ELR (cell line): ENCODE results near the gene TRIM60.
"Not testable (repeated sequence)": the region's sequence is repeated elsewhere in the genome, so short reads cannot be mapped to it uniquely, and the experiment has no call there.

ENCODE experiments used
- DNase-seq: peaks from one replicate; pipeline ENCODE4 v3.0.0-alpha.2; 2015; ENCODE audit warnings: low read depth

Gene TRIM60

DNA sequence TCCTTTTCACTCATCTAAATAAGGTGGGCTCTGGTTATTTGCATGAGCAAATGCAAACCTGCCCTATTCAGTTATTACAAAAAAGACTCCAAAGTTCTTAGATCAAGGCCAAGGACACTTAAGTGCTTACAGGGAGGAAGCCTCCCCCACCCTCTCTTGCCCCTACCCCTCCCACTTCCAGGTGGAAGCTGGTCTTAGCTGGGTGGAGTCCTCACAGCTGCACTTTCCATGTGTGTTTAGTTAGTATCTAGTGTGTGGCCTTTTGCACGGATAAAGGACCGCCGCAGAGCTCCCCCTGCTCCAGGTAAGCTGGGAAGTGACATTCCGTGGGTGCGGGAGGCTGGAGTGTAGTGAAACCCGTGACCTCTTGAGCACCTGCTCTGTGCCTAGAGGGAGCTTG, 21.8 kb downstream of the TRIM60 start, which contains the start of gene TRIM75:
TSS of gene TRIM75 (plus strand) at position 222 of the 400 bp plus-strand sequence. CDS start 5,282 bp downstream, outside the sequence.
- no peak for DNase-seq

DNA sequence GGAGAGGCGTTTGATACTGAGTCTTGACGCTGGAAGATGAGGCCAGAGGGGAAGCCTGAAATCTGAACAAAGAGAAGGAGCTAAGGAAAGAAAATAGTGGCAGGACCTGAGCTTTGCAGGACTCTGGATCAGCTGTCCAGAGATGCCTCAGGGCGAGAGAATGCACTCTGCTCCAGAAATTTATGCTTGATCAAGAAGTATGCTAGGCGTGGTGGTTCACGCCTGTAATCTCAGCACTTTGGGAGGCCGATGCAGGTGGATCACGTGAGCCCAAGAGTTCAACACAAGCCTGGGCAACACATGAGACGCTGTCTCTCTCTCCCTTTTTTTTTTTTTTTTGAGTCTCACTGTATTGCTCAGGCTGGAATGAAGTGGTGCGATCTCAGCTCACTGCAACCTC, 23.8 kb downstream of the TRIM60 start:
- DNase-seq = no peak

DNA sequence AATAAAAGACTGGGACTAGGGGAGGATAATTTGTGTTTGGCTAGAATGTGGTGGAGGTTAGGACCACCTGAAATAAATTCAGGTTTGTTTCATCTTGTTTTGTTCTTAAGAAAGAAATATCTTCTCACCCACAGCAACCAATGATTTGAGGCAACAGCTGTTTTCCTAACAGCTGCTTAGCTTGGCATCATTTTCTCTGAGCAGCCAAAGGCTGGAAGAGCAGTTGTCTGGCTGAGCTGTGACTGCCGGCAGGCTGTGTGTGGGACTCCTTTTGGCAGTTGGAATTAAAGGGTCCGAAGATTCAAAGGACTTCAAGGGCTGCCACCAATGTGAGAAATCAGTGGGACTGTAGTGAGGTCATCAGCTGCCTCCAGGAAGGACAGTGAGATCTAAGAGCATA, 26.9 kb downstream of the TRIM60 start:
- DNase-seq = no peak

DNA sequence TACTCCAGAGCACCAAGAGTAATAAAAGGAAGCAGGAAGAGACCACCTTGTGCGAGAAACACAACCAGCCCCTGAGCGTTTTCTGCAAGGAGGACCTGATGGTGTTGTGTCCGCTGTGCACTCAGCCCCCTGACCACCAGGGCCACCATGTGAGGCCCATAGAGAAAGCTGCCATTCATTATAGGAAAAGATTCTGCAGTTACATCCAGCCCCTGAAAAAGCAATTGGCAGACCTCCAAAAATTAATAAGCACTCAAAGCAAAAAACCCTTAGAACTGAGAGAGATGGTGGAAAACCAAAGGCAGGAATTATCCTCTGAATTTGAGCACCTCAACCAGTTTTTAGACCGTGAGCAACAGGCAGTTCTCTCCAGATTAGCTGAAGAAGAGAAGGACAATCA, 27.6 kb downstream of the TRIM60 start:
- no peak for DNase-seq

DNA sequence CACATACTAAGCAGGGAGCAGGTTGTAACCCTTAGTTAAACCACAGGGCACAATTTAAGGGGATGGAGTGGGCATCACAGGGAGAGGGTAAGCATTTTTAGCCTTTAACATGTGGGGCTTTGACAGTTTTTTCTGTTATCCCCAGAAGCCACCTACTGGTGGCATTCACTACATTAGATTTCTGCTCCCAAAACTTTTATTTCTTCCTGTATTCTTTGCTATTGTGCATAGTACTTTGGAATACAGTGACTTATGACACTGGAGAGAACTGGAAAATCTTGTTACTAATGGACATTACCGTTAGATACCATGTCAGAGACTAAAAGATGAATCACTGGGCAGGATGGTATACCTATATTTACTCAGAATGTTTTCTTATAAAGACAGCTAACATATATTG, 29.1 kb downstream of the TRIM60 start:
- DNase-seq = no peak

DNA sequence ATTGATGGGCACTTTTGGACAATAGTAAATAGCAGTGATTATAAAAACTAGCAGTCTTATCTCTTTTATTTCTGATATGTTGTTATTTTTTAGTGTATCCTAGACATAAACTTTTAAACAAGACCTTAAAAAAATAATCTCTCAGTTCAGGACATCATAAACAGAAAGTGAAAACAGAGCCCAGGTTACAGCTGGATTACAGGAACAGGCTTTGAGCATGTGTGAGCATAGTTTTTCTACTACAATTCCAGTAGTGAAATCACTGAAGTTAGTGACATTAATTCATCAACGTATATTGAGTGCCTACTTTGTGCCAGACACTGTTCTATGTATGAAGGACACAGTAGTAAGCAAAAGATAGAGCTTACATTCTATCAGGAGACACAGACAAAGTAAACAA, 38.8 kb downstream of the TRIM60 start:
- DNase-seq = no peak

DNA sequence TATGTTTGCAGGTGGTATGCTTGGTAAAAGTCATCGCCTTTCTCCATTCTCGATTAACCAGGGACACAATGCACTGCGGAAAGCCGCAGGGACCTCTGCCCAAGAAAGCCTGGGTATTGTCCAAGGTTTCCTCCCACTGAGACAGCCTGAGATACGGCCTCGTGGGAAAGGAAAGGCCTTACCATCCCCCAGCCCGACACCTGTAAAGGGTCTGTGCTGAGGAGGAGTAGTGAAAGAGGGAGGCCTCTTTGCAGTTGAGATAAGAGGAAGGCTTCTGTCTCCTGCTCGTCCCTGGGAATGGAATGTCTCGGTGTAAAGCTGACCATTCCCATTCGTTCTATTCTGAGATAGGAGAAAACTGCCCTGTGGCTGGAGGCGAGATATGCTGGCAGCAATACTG, 41.5 kb downstream of the TRIM60 start:
- DNase-seq = not testable (repeated sequence)

DNA sequence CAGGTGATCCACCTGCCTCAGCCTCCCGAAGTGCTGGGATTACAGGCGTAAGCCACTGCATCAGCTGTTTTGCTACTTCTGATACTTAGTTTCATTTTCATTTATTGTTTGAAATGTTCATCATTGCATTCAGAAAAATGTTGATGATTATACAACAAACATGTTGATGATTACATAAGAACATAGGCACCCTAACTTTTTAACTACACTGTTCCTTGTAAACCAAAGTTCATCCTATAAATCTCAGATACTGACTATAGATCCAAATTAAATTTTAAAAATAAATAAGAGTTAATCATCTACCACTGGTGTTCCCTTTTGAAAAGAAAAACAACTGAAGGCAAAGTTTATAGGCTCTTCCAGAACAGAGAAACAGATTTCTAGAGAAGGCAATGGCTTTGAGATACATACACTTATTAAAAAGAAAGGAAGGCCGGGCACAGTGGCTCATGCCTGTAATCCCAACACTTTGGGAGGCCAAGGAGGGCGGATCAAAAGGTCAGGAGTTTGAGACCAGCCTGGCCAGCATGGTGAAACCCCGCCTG, 45.3 kb downstream of the TRIM60 start:
- no peak for DNase-seq

DNA sequence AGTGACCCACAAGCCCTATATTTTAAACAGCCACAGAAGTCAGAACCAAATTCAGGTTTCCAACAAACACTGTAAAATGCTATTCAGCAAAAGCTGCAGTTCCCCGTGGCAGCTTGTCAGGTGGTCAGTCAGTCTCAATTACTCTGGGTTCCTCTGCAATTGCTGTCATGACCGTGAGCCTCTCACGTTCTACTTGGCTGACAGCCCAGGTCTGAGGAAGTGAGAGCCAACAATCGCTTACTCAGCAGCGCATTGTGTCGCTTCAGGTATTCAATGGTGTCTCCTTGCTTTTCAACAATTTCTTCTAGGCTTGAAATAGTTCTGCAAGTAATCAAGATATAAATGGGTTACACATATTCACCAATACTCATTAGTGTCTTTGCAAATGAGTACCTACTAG, 47.7 kb downstream of the TRIM60 start:
- DNase-seq = no peak

DNA sequence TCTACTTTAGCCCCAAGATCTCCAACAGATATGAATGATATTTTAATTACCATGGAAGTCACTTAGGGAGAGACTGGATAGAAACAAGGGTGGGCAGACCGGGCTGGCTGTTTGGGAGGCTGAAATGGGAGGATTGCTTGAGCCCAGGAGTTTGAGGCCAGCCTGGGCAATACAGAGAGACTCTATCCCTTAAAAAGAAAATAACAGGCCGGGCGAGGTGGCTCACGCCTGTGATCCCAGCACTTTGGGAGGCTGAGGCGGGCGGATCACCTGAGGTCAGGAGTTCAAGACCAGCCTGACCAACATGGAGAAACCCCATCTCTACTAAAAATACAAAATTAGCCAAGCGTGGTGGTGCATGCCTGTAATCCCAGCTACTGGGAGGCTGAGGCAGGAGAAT, 53.0 kb downstream of the TRIM60 start:
- DNase-seq = not testable (repeated sequence)

DNA sequence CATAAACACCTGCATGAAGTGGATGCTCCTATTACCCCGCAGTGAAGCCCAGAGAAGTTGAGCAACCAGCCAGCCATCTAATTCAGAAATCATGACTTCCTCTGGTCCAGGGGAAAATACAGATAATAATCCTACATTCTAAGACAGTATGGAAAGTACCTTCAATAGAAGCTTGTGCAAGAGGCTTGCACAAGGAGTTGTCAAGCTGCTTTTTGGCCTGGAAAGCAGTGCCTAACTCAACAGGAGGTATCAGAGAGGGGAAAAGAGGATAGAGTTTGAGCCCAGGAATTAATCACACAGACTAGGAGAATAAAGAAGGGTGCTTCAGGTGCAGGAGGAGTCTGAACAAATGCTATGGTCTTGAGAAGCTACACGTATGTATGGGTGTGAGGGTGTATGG, 54.1 kb downstream of the TRIM60 start:
- no peak for DNase-seq

DNA sequence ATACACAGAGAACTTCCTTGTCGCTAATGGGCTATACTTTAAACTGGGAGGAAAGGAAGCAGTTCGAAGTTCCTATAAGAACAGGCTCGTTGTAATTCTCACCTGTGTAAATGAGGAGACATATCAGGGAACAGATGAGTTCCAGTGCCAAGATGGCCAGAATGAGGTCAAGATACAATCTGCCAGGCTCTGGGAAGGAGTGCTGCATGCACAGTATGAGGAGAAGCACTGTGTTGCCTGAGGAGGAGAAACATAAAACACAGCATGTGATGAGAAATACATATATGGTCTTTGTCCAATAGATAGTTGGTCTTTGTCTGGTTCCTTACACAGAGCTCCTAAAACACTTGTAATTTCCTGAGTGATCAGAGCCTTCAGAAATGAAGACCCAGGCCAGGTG, 56.6 kb downstream of the TRIM60 start:
- no peak for DNase-seq
